ENCODE results near the gene CHST10. TPM values are rescaled to one million over a fixed set of nuclear protein-coding genes. Genes with fewer than 3 reads are reported as not detected.

CHST10 gene
- total and polyA plus RNA-seq, 9 donors, result 10.0 to 23.7 (median 15.8) TPM

- Histone ChIP-seq H3K27me3 (no peaks in the 10 kb centered on the region), H3K36me3 (no peaks in the 10 kb centered on the region), H3K4me3 (no peak overlapping the region), H3K4me1 (ENCODE audit: insufficient read depth) (no peaks in the 10 kb centered on the region), H3K9me3 (no peaks in the 10 kb centered on the region), H3K27ac (no peak overlapping the region)
- intact Hi-C loops (cut with DNase I), result no loop called here
- TF ChIP-seq EP300 (IDR thresholded peaks at IDR 0.05) (no peak), CTCF (IDR thresholded peaks at IDR 0.05) (no peak), POLR2A (IDR thresholded peaks at IDR 0.05) (no peak)
- 91 to 97% (median 96%) methylated on average over 8 of the region's 8 CpGs for WGBS, 3 donors
- no peak for DNase-seq
Observed at GRCh38 chr2:100409975-100410647, 7.4 kb downstream of the CHST10 start.

- 92 to 95% (median 94%) methylated on average over 5 of the region's 5 CpGs for WGBS, 3 donors
- intact Hi-C loops (cut with DNase I), result no loop called here
- Histone ChIP-seq H3K27ac (no peak overlapping the region), H3K36me3 (no peaks in the 10 kb centered on the region), H3K9me3 (no peaks in the 10 kb centered on the region), H3K27me3 (no peaks in the 10 kb centered on the region), H3K4me1 (ENCODE audit: insufficient read depth) (no peaks in the 10 kb centered on the region), H3K4me3 (no peak overlapping the region)
- DNase-seq, result no peak
- no peak for TF ChIP-seq CTCF (IDR thresholded peaks at IDR 0.05)
Observed at GRCh38 chr2:100409461-100409860, 8.0 kb downstream of the CHST10 start.

- TF ChIP-seq CTCF (IDR thresholded peaks at IDR 0.05) (no peak), POLR2A (IDR thresholded peaks at IDR 0.05) (no peak), EP300 (IDR thresholded peaks at IDR 0.05) (no peak)
- no peaks in the 10 kb centered on the region for H3K9me3 ChIP-seq
- no peak overlapping the region for H3K27ac ChIP-seq
- DNase-seq, result no peak
- no peaks in the 10 kb centered on the region for H3K4me1 ChIP-seq (ENCODE audit: insufficient read depth)
- WGBS, 3 donors, result 92 to 95% (median 93%) methylated on average over 8 of the region's 8 CpGs
- intact Hi-C loops (cut with DNase I), result no loop called here
- no peak overlapping the region for H3K4me3 ChIP-seq
- no peaks in the 10 kb centered on the region for H3K27me3 ChIP-seq
- no peaks in the 10 kb centered on the region for H3K36me3 ChIP-seq
Observed at GRCh38 chr2:100408941-100409340, 8.5 kb downstream of the CHST10 start.

GRCh38 chr2:100408104-100408503, 9.4 kb downstream of the CHST10 start:
- H3K9me3 ChIP-seq, result no peaks in the 10 kb centered on the region
- no peak overlapping the region for H3K4me3 ChIP-seq
- no peak for DNase-seq
- intact Hi-C loops (cut with DNase I), result no loop called here
- H3K36me3 ChIP-seq, result no peaks in the 10 kb centered on the region
- TF ChIP-seq POLR2A (IDR thresholded peaks at IDR 0.05) (no peak), EP300 (IDR thresholded peaks at IDR 0.05) (no peak), CTCF (IDR thresholded peaks at IDR 0.05) (no peak)
- WGBS, 3 donors, result 58 to 78% (median 66%) methylated on average over 2 of the region's 2 CpGs
- H3K27me3 ChIP-seq, result no peaks in the 10 kb centered on the region
- H3K27ac ChIP-seq, result no peak overlapping the region
- H3K4me1 ChIP-seq (ENCODE audit: insufficient read depth), result no peaks in the 10 kb centered on the region
